SK-N-SH treated with all-trans-retinoic acid at 6 μM for 48 hours (cell line): ENCODE data around the gene OSCP1.

Experiments
- ATAC-seq: fragments of 200-7000 bp; cut with Tn5 transposase; 3 replicates; pipeline ENCODE4 v1.9.1; 2020; ENCODE audit warnings: mild to moderate bottlenecking, moderate library complexity
- ARNTL ChIP-seq: fragments of 450-650 bp; formaldehyde crosslinking; IDR thresholded peaks from 2 replicates; pipeline ENCODE4 v1.5.0; 2020; ENCODE audit warnings: low read depth, mild to moderate bottlenecking, moderate library complexity, borderline replicate concordance
- BACH2 ChIP-seq: fragments of 250-450 bp; sonication (Bioruptor Pico); IDR thresholded peaks from 2 replicates; pipeline ENCODE4 v1.9.0; 2021; ENCODE audit warnings: mild to moderate bottlenecking, borderline replicate concordance
- CREB5 ChIP-seq: fragments of 250-450 bp; sonication (Bioruptor Pico); IDR thresholded peaks from 2 replicates; pipeline ENCODE4 v1.5.1; 2020; ENCODE audit warnings: low read depth, mild to moderate bottlenecking, moderate library complexity
- CSDC2 ChIP-seq: fragments of 250-450 bp; sonication (Bioruptor Pico); IDR thresholded peaks from 2 replicates; pipeline ENCODE4 v1.5.0; 2020; ENCODE audit warnings: mild to moderate bottlenecking, moderate library complexity
- CSRNP3 ChIP-seq: fragments of 250-450 bp; sonication (Bioruptor Pico); IDR thresholded peaks from 2 replicates; pipeline ENCODE4 v1.5.1; 2021; ENCODE audit warnings: mild to moderate bottlenecking, moderate library complexity
- ESRRG ChIP-seq: fragments of 250-450 bp; sonication (Bioruptor Pico); IDR thresholded peaks from 2 replicates; pipeline ENCODE4 v1.6.1; 2021; ENCODE audit warnings: mild to moderate bottlenecking
- GLIS3 ChIP-seq: fragments of 250-450 bp; sonication (Bioruptor Pico); IDR thresholded peaks from 2 replicates; pipeline ENCODE4 v1.5.0; 2020; ENCODE audit warnings: mild to moderate bottlenecking, moderate library complexity
- ISL1 ChIP-seq: fragments of 250-450 bp; sonication (Bioruptor Pico); IDR thresholded peaks from 2 replicates; pipeline ENCODE4 v2.1.2; 2022; ENCODE audit warnings: mild to moderate bottlenecking, moderate library complexity
- RARB ChIP-seq: fragments of 250-450 bp; sonication (Bioruptor Pico); IDR thresholded peaks from 2 replicates; pipeline ENCODE4 v1.8.0; 2021; ENCODE audit warnings: mild to moderate bottlenecking, moderate library complexity
- SNAI2 ChIP-seq: fragments of 250-450 bp; sonication (Bioruptor Pico); IDR thresholded peaks from 2 replicates; pipeline ENCODE4 v1.5.0; 2020; ENCODE audit warnings: mild to moderate bottlenecking, moderate library complexity
- TCF4 ChIP-seq: fragments of 250-450 bp; sonication (Bioruptor Pico); IDR thresholded peaks from 2 replicates; pipeline ENCODE4 v1.8.0; 2021; ENCODE audit warnings: mild to moderate bottlenecking, moderate library complexity, borderline replicate concordance
- TOX ChIP-seq: fragments of 250-450 bp; sonication (Bioruptor Pico); IDR thresholded peaks from 2 replicates; pipeline ENCODE4 v1.8.0; 2021; ENCODE audit warnings: mild to moderate bottlenecking, moderate library complexity, borderline replicate concordance
- ZC3H10 ChIP-seq: fragments of 250-450 bp; sonication (Bioruptor Pico); IDR thresholded peaks from 2 replicates; pipeline ENCODE4 v1.5.1; 2021; ENCODE audit warnings: mild to moderate bottlenecking, moderate library complexity
- ZFP3 ChIP-seq: fragments of 250-450 bp; sonication (Bioruptor Pico); IDR thresholded peaks from 2 replicates; pipeline ENCODE4 v1.5.0; 2020; ENCODE audit warnings: mild to moderate bottlenecking, moderate library complexity
- ZFP30 ChIP-seq: fragments of 450-650 bp; formaldehyde crosslinking; IDR thresholded peaks from 2 replicates; pipeline ENCODE4 v1.5.0; 2022; ENCODE audit warnings: mild to moderate bottlenecking, moderate library complexity
- ZNF565 ChIP-seq: fragments of 450-650 bp; formaldehyde crosslinking; conservative IDR thresholded peaks from 2 replicates; pipeline ENCODE4 v1.5.0; 2020; ENCODE audit warnings: low read depth, mild to moderate bottlenecking, moderate library complexity
- ZNF70 ChIP-seq: fragments of 450-650 bp; formaldehyde crosslinking; IDR thresholded peaks from 2 replicates; pipeline ENCODE4 v1.5.0; 2020; ENCODE audit warnings: mild to moderate bottlenecking, moderate library complexity
- ZNF8 ChIP-seq: fragments of 450-650 bp; formaldehyde crosslinking; IDR thresholded peaks from 2 replicates; pipeline ENCODE4 v1.5.0; 2020; ENCODE audit warnings: mild to moderate bottlenecking, moderate library complexity
- TF ChIP-seq, protein P1 (sequence below): fragments of 250-450 bp; sonication (Bioruptor Pico); IDR thresholded peaks from 2 replicates; pipeline ENCODE4 v1.8.0; 2020; ENCODE audit warnings: mild to moderate bottlenecking, moderate library complexity, borderline replicate concordance
- TF ChIP-seq, protein P2 (sequence below): fragments of 250-450 bp; sonication (Bioruptor Pico); IDR thresholded peaks from 2 replicates; pipeline ENCODE4 v1.5.0; 2020; ENCODE audit warnings: mild to moderate bottlenecking, moderate library complexity
- TF ChIP-seq, protein P3 (sequence below): fragments of 250-450 bp; sonication (Bioruptor Pico); IDR thresholded peaks from 2 replicates; pipeline ENCODE4 v1.8.0; 2021; ENCODE audit warnings: low read depth, mild to moderate bottlenecking, moderate library complexity, borderline replicate concordance

OSCP1 gene

GRCh38 chr1:36382669-36383068 is 67.6 kb downstream of the OSCP1 start:
- ATAC-seq: no peak
- TF ChIP-seq CREB5 (CRISPR knock-in tag): no peak
- TF ChIP-seq ZNF70 (CRISPR knock-in tag): no peak
- TF ChIP-seq ZFP30 (CRISPR knock-in tag): no peak
- no peak for TF ChIP-seq GLIS3 (CRISPR knock-in tag)
- no peak for TF ChIP-seq CSDC2 (CRISPR knock-in tag)
- TF ChIP-seq ZC3H10: no peak
- TF ChIP-seq TCF4 (CRISPR knock-in tag): no peak
- TF ChIP-seq SNAI2 (CRISPR knock-in tag): no peak
- TF ChIP-seq, protein P1, sequence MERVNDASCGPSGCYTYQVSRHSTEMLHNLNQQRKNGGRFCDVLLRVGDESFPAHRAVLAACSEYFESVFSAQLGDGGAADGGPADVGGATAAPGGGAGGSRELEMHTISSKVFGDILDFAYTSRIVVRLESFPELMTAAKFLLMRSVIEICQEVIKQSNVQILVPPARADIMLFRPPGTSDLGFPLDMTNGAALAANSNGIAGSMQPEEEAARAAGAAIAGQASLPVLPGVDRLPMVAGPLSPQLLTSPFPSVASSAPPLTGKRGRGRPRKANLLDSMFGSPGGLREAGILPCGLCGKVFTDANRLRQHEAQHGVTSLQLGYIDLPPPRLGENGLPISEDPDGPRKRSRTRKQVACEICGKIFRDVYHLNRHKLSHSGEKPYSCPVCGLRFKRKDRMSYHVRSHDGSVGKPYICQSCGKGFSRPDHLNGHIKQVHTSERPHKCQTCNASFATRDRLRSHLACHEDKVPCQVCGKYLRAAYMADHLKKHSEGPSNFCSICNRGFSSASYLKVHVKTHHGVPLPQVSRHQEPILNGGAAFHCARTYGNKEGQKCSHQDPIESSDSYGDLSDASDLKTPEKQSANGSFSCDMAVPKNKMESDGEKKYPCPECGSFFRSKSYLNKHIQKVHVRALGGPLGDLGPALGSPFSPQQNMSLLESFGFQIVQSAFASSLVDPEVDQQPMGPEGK (CRISPR knock-in tag): no peak
- TF ChIP-seq CSRNP3 (CRISPR knock-in tag): no peak
- no peak for TF ChIP-seq ZNF8 (CRISPR knock-in tag)
- no peak for TF ChIP-seq TOX (CRISPR knock-in tag)
- TF ChIP-seq ESRRG (CRISPR knock-in tag): no peak
- TF ChIP-seq, protein P2, sequence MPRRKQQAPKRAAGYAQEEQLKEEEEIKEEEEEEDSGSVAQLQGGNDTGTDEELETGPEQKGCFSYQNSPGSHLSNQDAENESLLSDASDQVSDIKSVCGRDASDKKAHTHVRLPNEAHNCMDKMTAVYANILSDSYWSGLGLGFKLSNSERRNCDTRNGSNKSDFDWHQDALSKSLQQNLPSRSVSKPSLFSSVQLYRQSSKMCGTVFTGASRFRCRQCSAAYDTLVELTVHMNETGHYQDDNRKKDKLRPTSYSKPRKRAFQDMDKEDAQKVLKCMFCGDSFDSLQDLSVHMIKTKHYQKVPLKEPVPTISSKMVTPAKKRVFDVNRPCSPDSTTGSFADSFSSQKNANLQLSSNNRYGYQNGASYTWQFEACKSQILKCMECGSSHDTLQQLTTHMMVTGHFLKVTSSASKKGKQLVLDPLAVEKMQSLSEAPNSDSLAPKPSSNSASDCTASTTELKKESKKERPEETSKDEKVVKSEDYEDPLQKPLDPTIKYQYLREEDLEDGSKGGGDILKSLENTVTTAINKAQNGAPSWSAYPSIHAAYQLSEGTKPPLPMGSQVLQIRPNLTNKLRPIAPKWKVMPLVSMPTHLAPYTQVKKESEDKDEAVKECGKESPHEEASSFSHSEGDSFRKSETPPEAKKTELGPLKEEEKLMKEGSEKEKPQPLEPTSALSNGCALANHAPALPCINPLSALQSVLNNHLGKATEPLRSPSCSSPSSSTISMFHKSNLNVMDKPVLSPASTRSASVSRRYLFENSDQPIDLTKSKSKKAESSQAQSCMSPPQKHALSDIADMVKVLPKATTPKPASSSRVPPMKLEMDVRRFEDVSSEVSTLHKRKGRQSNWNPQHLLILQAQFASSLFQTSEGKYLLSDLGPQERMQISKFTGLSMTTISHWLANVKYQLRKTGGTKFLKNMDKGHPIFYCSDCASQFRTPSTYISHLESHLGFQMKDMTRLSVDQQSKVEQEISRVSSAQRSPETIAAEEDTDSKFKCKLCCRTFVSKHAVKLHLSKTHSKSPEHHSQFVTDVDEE (CRISPR knock-in tag): no peak

DNA sequence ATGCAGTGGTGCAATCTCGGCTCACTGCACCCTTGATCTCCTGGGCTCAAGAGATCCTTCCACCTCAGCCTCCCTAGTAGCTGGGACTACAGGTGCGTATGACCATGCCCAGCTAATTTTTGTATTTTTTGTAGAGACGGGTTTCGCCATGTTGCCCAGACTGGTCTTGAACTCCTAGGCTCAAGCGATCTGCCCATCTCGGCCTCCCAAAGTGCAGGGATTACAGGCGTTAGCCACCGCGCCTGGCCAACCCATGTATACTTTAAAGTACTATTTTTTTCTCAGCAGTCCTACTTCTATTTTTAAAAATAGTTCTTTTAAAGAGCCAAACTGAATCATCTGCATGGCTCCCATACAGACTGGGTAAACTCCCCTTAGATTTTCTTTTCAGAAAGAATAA is 68.0 kb downstream of the OSCP1 start:
- TF ChIP-seq ARNTL (CRISPR knock-in tag): no peak
- no peak for TF ChIP-seq ZFP3 (CRISPR knock-in tag)
- TF ChIP-seq ZNF70 (CRISPR knock-in tag): no peak
- no peak for TF ChIP-seq ZNF8 (CRISPR knock-in tag)
- no peak for TF ChIP-seq CSDC2 (CRISPR knock-in tag)
- no peak for TF ChIP-seq BACH2 (CRISPR knock-in tag)
- TF ChIP-seq RARB: no peak
- no peak for TF ChIP-seq CSRNP3 (CRISPR knock-in tag)
- TF ChIP-seq ZFP30 (CRISPR knock-in tag): no peak
- no peak for TF ChIP-seq GLIS3 (CRISPR knock-in tag)
- TF ChIP-seq ZNF565 (CRISPR knock-in tag): no peak
- no peak for TF ChIP-seq ESRRG (CRISPR knock-in tag)
- TF ChIP-seq, protein P3, sequence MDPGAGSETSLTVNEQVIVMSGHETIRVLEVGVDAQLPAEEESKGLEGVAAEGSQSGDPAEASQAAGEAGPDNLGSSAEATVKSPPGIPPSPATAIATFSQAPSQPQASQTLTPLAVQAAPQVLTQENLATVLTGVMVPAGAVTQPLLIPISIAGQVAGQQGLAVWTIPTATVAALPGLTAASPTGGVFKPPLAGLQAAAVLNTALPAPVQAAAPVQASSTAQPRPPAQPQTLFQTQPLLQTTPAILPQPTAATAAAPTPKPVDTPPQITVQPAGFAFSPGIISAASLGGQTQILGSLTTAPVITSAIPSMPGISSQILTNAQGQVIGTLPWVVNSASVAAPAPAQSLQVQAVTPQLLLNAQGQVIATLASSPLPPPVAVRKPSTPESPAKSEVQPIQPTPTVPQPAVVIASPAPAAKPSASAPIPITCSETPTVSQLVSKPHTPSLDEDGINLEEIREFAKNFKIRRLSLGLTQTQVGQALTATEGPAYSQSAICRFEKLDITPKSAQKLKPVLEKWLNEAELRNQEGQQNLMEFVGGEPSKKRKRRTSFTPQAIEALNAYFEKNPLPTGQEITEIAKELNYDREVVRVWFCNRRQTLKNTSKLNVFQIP (CRISPR knock-in tag): no peak
- no peak for TF ChIP-seq CREB5 (CRISPR knock-in tag)
- no peak for TF ChIP-seq SNAI2 (CRISPR knock-in tag)
- TF ChIP-seq, protein P1 (CRISPR knock-in tag): no peak
- TF ChIP-seq, protein P2 (CRISPR knock-in tag): no peak
- TF ChIP-seq ISL1: no peak
- TF ChIP-seq, all 23 proteins: peak for 0
- ATAC-seq: no peak
